RPMI8226 (cell line): ENCODE measurements around the gene PAX8.
"Not testable (repeated sequence)": the region's sequence is repeated elsewhere in the genome, so short reads cannot be mapped to it uniquely, and the experiment has no call there.

Source experiments
- DNase-seq: peaks from one replicate; pipeline ENCODE4 v3.0.0-alpha.2; 2015

The PAX8 gene

DNA sequence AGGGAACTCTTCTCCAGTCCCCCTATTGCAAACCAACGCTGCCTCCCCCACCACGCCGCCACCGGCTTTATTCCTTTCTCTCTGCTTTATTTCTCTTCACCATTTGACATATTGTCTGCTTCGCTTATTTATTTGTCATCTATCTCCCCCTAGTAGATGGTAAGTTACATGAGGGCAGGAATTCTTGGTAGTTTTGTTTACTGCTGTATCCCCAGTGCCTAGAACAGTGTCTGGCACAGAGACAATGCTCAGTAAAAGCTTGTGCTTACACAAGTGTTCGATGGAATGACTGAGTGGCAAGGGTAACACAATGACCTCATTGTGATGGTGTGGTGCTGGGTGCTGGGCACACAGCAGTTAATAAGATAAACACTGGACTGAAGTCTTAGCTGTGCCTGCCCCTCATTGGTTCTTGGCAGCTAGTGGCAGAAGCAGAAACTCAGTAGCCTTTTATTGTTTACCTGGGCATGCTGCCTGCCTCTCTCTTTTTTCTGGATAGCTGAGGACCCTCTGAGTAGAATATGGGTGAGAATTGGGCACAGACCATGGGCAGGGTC lies 9.5 kb upstream of the PAX8 start:
- not testable (repeated sequence) for DNase-seq

DNA sequence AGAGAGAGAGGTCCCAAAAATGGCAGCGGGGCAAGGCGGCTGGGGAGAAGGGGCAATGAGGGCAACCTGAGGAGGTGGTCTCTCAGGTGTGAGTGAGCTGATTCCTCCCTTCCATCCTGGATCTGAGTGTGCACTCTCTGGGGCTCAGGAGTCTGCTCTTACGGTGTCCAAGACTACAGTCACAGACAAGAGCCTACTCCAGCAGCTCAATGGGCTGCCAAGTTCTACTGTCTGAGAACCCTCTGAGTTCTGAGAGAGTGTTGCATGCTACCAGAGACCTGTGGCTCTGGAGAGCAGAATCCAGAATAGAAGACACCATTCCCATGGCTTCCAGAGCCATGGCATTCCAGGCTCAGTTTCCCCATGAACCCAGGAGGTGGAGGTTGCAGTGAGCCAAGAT lies 7.1 kb upstream of the PAX8 start:
- no peak for DNase-seq

DNA sequence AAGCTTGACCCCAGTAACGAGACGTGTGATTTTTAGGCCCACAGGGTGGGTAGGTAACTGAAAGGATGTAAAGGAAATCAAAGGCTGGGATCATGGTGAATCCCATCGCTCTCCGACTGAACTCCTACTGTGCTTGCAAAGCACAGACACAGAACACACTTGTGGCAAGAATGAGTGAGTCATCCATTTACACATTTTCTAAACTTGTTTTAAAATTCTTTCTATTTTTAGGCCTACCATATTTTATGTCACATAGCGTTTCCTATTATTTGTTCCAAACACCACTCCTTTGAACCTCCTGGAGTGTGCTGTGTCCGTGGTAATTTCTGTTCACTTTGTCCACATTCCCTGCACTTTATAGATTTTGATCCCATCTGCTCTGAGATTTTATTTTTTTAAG lies 6.3 kb upstream of the PAX8 start:
- DNase-seq: not testable (repeated sequence)

DNA sequence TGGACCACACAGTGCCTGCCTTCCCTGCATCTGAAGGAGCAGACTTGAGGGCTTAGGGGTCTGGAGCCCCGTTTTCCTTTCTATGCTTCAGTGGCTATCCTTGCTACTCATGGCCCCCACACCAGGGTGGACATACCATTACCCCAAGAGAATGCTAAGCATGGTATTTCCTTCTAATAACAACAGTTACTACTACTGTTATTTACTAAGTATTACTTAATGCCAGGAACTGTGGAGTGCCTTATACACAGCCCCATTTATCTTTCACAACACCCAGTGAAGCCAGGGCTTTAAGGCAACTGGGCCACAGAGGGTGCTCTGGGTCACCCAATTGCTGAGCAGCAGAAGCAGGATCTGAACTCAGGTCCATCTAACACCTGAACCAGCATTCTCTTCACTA lies 5.8 kb upstream of the PAX8 start:
- DNase-seq: no peak

DNA sequence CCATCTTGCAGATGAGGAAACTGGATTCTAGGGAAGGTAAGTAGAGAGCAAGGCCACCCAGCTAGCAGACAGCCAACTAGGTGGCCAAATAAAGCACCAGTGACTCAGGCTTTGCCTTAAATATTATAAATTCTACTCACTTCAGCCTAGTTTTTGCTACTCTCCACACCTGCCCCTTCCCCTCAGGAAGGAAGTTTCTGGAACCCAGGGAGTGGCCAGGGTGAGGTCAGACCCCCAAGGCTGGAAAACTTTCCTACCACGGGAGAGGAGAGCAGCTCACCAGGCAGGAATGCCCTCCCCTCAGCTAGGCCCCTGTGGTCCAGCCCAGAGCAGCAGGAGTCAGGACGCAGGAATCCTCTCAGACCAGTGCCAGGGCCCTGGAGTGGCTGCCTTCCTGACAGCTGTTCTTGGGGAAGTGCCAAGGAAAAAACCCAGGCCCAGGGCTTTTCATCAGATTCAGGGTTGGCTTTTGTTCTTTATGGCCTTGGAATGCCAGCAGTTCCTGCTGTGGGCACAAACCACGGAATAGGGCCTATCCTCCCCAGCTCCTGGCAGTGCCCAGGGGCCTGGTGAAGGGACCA lies 5.1 kb upstream of the PAX8 start:
- no peak for DNase-seq

DNA sequence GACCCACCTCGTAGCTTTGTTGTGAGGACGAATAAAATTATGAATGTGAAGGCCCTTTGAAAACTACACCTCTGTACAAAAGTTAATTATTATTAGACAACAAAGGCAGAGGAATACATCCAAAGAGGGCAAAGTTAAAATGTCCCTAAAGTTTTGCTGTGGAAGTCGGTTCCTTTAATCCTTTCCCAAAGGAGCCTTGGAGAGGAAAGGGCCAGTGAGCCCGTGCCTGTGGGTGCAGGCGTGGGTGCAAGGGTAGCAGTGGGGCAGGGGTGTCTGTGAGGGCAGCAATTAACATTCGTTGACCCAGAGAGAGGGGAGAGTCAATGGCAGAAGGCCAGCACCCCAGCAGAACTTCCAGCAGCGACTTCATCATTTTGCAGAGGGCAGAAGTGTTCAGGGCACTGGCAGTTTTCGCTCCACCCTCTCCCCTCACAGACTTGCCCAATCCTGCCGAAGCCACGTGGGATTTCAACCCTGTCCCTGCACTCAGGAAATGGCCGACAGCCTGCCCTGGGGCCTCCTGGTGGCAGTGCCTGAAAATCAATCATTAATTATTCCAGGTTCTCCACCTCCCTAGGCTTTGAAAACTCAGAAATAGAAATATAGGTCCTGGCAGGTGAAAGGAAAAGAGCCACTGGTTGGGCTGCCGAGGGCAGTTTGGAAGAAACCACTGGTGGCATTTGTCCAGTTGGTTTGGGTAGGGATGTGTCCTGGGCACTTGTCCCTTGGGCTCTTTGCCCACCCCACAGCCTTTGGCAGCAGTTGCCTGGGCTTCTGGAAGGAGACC lies 4.2 kb upstream of the PAX8 start:
- no peak for DNase-seq

DNA sequence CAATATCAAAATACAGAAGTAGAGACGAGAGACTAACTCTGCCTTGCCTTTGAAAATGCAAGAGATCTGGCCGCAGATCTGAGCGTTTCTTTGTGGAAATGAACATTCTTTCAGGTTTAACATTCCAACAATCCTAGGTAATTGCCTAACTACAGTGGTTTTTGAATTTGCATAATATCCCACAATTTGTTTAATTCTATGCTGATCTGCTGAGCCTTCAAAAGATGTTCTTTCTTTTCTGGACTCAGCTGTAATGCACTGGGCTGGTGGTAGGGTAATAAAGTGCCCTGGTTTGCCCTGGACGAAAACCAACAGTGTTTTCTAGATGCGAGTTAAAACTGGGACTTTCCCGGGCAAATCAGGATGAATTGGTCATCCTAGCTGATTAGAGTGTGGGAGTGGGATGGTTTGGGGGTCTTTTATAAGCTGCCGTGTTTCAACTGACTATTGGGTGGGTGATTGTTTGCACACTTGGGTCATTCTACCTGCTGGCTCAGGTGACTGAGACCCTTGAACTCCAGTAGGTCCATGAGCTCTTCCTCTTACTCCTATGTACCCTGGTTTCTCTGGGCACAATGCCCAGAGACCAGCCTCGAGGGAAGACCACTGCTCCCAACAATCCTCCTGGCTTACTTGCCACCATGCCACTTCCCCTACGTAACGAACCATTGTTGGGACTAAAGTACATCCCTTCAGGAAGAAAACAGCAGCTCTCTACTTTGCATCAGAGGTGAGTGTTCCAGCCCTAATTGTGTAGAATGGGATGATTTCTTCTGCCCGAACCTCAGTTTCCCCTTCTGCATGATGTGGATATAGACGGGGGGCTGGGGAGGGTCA lies 3.4 kb upstream of the PAX8 start:
- DNase-seq: no peak

DNA sequence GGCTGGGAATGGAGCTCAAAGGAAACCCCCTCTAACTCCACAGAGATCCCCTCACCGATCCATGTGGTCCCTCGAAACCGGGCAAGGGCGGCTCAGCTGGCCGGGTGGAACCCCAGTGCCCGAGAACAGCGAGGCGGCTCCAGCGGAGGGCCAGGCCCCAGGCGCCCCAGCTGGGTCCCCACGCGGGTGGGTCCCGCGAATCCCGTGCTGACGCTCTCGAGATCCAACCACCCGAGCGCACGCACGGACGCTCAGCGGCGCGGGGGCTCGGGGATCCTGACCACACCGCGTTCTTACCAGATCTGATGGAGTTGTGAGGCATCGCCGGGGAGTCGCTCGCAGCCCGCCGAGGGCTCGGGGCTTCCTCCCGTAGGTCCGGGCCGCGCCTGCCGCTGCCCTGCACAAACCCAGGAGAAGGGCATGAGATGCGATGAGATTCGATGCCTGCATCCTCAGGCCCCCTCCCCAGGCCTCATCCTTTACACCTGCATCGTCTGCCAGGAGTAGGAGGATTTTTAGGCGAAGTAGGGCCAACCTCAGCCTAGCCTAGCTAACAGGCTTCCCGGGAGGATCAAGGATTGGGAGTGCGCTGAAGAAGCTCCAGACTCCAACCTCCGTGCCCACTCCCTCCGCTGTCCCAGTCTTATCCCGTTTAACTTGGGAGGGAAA lies 514 bp downstream of the PAX8 start:
- no peak for DNase-seq

DNA sequence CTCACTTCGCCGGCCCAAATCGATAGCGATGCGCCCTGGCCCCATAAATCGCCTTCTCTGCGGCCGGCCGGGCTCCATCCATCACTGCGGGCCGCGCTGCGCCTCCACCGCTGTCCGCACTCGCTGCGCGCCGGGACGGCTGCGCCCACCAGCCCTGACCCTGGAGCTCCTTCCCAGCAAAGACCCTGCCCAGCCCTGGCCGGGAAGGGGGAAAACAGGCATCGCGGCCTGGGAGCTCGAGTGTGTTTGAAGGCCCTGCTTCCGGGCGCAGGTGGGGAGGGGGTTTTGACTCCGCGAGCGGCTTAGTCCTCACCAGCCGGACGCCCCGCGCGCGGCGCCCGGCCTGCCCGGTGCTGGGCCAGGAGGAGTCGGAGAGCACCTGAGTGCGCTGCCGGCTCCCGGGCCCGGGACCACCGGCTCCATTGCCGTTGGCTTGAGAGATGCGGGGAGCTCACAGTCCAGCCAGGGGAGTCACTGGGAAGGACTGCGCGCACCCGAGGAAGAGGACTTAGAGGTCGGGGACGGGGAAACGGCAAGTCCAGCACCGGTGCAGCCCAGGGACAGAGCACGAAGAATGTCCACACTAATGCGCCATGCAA lies 1.1 kb downstream of the PAX8 start:
- no peak for DNase-seq

DNA sequence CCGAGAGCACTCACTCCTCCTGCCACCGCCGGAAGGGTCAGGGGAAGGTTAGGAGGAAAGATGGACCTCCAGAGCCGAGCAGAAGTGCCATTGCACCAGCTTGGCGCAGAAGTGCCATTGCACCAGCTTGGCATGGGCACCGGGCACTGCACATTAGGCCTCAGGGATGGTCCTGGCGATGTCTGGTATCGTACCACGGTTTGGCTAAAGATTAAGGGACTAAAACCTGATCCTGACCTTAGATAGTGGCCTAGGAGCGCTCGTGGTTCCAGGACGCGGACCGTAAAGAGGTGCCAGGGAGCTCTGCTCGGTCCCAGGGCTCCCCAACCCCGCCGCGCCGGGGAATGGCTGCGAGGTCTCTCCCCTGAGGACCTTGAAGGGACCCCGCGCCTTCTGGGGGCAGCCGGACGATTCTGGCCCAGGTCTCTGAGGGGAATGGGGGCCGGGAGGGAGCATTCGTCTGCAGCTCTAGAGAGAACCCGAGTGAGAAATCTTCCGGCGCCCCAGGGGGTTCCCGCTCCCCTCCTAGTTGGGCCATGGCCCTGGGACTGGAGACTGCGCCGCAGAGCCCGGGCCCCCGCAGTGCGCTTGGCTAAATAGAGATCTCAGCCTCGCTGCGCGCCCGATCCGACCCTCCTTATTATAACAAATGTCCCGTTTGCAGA lies 1.8 kb downstream of the PAX8 start:
- DNase-seq: no peak

DNA sequence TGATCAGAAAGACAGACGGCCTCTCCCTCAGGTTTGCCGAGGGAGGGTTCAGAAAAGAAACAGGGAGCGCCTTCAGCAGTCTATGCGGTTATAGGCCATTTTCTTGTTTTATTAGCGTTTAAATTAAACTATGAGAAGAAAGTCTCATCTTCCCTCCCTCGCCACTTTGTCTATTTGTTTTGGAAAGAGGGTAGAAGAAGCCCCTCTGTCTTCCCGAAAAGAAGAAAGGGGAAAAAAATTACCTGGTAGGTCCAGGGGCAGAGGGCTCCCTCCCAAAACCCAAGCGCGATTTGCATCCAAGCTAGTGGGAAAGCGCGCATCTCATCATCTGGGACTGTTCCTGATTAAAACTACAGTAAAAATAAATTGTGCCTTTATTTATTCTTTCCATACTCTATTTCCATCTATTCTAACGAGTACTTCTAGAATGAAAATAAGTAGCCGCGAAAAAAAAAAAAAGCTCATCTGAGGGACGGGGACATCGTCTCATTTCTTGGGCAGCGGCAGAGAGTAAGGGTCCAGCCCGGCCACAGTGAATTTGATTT lies 2.4 kb downstream of the PAX8 start:
- DNase-seq: no peak

DNA sequence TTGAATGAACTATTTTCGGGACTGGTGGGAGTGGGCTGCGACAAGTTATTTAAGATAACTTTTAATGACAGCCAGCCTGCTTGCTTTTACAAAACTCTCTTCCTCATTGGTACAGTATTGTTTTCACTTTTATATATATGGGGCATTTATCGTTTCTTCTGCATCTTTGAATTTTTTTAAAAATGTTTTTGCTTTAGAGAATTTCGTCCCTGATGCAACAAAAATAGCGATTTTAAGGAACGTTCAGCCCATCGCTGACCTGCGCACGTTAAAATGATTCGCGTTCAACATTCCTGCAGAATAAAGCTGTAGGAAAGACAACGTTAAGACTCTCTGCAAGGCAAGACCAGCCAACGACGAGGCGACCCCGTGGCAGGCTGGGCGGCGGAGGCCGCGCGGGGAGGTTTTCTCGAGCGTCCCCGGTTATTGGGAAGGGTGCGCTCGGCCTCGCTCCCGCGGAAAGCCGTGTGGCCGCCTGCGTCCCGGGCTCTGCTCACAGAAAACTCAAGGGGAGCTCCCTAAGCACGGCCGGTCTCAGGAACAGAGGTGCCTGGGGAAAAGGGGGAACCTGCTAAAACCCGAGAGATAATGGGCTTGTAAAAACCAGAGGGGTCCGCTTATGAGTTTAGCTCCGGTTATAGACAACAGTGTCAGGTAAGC lies 3.0 kb downstream of the PAX8 start:
- DNase-seq: no peak

DNA sequence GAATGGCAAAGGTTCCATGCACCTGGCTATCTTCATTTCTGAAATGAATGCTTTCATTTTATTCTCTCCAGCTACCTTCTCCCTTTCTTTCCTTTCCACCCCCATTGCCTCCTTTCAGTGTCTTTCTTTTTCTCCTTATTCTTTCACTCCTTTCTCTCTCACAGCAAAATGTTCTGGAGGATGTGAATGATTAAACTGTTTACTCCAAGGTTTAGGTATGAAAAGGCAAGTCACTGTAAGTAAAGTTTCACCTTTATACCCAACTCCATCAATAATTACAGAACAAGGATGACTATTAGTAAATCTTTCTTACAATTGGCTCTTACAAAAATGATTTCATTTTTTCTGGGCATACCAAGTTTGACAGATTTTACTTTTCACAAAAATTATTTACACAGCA lies 4.3 kb downstream of the PAX8 start:
- DNase-seq: no peak

DNA sequence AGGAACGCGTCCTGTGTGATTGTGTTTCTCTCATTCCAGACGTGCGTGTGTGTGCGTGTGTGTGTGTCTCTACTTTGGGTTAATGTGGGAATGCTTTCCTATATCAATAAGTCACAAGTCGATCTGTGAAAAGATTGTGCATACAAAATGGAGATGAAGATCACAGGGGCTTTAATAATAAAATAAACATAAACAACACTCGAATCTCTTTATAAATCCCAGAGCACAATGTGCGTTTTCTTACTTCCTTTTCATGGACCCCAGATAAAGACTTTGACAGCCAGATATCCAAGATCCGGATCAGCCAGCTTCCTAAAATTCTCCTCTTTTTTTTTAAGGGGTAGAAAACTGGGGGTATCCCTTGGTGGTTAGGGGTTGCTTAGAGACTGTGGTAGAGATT lies 4.7 kb downstream of the PAX8 start:
- DNase-seq: no peak

DNA sequence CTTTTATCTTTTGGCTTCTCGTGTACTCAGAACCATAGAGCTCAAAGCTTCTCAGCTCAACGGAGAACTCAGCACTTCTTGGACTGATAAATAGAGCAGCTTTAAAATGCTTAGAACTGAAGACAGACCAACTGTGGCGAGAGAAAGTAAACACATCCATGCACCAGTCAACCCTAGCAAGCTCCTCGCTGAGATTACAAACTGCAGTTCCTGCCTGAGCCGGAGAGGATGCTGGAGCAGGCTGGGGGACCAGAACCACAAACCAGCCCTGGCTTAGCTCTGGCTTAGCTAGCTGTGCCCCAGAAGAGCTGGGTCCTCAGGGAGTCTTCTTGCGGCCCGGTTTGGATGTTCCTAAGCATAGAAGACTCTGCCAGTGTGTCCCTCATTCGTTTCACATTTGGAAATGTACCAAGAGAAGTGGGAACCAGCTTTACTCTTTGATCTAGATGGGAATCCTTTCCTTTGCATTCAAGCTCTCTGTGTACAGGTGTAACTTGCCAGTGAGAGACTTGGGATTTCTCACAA lies 5.6 kb downstream of the PAX8 start:
- no peak for DNase-seq

DNA sequence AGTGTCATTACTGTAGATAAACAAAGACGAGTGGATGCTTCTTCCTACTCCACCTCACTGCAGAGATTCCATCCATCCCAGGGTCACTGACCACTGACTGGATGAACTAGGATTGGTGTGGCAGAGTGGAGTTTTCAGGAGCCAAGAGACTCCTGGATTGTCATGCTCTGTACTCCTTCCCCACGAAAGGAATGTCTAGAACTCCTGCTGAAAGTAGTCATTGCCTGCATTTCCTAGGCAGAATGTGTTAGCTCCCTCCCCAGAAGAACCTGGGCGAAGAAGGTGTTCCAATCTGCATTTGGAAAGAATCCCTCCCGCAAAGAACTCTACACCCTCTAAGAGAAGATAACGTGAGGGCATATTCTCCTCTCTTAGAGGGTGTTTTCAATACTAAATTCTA lies 6.2 kb downstream of the PAX8 start:
- no peak for DNase-seq

DNA sequence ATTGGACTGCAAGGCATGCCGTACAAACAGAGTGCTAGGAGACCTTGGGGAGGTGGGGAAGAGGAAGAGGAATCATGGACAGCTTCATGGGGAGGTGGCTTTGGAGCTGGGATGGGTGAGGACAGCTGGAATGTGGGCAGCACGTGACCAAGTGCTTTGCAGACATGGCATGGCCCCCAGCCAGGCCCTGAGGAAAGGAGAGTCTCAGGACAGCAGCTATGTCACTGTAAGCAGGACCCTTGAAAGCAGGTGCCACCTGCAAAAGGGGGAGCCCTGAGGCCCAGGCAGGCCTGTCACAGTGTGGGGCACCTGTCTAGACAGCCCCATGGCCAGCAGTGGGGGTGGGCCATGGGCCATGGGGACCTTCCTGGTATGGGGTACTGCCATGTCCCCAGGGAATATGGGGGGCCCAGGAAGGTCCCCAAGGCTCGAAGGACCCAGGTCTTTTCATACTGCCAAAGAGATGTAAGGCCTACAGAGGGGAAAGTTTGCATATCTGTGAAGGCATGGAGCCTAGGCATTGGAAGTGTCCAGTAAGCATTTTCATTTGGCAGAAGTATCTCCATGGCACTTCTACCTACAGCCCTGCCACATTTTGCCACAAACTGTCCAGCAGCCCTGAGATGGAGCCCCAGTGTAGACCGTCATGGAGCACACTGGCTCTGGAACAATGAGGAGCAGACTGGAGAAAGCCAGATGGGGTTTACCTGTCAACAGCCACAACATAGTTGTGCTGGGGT lies 9.9 kb downstream of the PAX8 start:
- DNase-seq: no peak

DNA sequence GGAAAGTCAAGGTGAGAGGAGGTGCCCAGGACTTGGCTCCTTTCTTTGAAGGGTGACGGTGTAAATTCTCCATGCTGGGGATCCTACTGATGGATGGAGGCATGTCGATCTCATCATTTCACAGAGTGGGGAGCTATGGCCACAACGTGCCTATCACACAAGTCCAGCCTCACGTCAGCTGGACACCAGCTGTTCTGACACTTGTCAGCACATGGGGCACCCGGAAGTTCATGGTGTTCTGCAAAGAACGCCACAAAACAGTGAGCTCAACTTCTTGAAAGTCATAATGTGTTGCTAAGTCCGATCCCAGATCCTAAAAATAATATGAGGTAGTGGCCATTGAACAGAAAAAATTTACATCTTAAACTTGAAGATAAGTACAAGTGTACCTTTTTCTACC lies 12.3 kb downstream of the PAX8 start:
- no peak for DNase-seq

DNA sequence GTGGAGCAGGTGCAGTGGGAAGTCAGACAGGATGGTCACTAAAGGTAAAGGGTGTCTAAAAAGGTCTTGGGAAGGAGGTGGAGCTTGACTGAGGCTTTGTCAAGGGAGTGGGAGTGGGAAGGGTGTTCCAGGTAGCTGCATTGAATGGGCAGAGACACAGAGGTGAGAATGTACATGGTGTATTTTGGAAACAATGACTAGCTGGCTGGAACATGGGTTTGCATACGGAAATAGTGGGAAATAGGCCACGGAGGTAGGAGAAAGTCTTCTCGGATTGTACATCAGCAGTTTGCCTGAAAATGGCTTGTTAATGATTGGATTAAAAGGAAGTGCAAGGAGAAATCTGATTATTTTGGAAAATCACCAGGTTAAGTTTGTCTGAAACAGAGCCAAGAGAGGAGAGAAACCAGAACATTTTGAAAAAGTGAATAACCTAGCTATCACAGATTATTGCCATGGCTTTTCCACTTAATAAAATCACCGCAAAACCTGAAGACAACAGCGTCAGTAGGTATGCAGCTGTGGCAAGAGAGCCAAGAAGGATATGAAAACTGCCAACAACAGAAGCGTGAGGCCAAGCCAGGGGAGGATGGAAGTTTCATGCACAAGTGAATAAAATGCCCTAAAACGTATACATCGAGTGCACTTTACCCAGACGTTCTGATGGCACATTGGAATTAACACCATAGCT lies 13.9 kb downstream of the PAX8 start:
- no peak for DNase-seq

DNA sequence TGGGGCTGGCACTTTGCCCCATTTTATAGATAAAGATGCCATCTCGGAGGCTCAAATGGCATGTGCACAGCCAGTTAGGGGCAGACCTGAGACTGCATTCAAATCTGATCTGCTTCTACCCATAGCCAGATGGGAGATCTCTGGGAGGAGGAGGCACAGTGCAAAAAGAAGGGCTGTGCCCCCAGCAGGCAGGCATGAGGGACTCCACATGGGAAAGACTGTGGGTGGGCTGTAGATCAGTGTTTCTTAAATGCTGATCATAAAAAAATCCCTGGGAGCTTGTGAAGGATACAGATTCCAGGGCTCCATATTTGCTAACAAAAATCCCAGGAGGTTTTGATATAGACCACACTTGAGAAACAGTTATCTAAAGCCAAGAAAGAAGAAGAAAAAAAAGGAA lies 15.2 kb downstream of the PAX8 start:
- no peak for DNase-seq
